ENCODE data around the gene FILIP1.

Gene FILIP1

DNA sequence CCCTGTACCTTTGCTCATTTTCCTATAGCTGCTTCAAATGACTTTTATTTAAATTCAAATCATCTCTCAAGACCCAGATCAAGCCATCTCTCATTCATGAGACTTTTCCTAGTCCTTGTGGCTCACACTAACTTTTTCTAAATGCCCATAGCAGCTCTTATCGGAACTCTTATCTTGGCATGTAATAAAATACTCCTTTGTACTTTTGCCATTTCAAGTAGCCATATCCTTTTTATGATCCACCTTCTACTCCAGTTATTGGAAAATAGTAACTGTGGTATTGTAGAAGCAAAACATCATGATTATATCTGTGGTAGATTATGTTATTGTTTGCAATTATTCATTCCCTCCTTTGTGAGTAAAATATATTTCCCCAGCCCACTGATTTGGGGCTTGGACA is 37.6 kb upstream of the FILIP1 start:
- TF ChIP-seq, protein P1, sequence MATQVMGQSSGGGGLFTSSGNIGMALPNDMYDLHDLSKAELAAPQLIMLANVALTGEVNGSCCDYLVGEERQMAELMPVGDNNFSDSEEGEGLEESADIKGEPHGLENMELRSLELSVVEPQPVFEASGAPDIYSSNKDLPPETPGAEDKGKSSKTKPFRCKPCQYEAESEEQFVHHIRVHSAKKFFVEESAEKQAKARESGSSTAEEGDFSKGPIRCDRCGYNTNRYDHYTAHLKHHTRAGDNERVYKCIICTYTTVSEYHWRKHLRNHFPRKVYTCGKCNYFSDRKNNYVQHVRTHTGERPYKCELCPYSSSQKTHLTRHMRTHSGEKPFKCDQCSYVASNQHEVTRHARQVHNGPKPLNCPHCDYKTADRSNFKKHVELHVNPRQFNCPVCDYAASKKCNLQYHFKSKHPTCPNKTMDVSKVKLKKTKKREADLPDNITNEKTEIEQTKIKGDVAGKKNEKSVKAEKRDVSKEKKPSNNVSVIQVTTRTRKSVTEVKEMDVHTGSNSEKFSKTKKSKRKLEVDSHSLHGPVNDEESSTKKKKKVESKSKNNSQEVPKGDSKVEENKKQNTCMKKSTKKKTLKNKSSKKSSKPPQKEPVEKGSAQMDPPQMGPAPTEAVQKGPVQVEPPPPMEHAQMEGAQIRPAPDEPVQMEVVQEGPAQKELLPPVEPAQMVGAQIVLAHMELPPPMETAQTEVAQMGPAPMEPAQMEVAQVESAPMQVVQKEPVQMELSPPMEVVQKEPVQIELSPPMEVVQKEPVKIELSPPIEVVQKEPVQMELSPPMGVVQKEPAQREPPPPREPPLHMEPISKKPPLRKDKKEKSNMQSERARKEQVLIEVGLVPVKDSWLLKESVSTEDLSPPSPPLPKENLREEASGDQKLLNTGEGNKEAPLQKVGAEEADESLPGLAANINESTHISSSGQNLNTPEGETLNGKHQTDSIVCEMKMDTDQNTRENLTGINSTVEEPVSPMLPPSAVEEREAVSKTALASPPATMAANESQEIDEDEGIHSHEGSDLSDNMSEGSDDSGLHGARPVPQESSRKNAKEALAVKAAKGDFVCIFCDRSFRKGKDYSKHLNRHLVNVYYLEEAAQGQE (IDR thresholded peaks at IDR 0.05; ENCODE audit: insufficient read depth in 1 of 2, low read depth in 2 of 2, low read length in 2 of 2): no peak
- no peak for TF ChIP-seq TAF1 (IDR thresholded peaks at IDR 0.05; ENCODE audit: borderline replicate concordance, insufficient read depth, low read length)
- TF ChIP-seq FOXP2 (optimal IDR thresholded peaks at IDR 0.05; ENCODE audit: borderline replicate concordance, extremely low read depth, extremely low read length, insufficient read depth): no peak
- TF ChIP-seq SIN3A (IDR thresholded peaks at IDR 0.05; ENCODE audit: borderline replicate concordance, insufficient read depth, low read length): no peak
- TF ChIP-seq POLR2AphosphoS5 (IDR thresholded peaks at IDR 0.05; ENCODE audit: low read depth, low read length): no peak

DNA sequence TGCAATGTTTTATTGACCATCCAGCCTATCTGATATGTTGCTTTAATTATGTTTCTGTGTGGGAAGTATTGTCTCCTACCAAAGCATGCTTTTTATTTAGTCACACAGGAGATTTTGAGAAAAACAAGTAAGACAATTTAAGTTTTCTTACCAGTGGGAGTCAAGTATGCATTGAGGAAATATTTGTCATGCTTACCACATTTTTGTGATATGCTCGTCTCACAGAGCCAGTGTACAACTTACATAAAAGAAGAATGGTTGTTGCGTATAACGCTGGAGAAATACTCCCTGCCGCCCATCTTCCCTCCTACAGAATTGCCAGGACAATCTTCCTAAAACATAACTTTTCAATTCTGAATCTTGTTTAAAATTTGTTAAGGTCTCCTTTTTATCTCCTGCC is 37.1 kb upstream of the FILIP1 start:
- TF ChIP-seq FOXP2 (optimal IDR thresholded peaks at IDR 0.05; ENCODE audit: borderline replicate concordance, extremely low read depth, extremely low read length, insufficient read depth) (no peak), POLR2AphosphoS5 (IDR thresholded peaks at IDR 0.05; ENCODE audit: low read depth, low read length) (no peak), TAF1 (IDR thresholded peaks at IDR 0.05; ENCODE audit: borderline replicate concordance, insufficient read depth, low read length) (no peak)
- TF ChIP-seq, protein P1 (IDR thresholded peaks at IDR 0.05; ENCODE audit: insufficient read depth in 1 of 2, low read depth in 2 of 2, low read length in 2 of 2): no peak

DNA sequence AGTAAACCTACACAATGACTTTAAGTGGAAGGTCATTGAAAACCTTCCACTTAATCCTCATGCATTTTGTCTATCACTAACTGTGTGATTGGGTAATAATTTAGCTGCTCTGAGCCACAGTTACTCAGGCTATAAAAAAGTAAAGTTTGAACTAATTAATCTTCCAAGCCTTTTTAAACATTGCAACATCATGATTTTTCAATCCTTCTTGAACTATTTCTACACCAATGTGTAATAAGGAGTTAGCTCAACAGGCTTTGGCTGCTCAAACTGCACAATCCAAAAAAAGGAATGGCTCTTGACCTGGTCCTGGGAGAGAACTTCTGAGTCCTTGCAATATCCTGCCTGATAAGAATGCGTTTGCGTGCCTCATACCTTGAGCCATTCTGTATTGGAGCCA is 34.8 kb upstream of the FILIP1 start:
- TF ChIP-seq SIN3A (IDR thresholded peaks at IDR 0.05; ENCODE audit: borderline replicate concordance, insufficient read depth, low read length) (no peak), FOXP2 (optimal IDR thresholded peaks at IDR 0.05; ENCODE audit: borderline replicate concordance, extremely low read depth, extremely low read length, insufficient read depth) (no peak), TAF1 (IDR thresholded peaks at IDR 0.05; ENCODE audit: borderline replicate concordance, insufficient read depth, low read length) (no peak), POLR2AphosphoS5 (IDR thresholded peaks at IDR 0.05; ENCODE audit: low read depth, low read length) (no peak)
- TF ChIP-seq, protein P1 (IDR thresholded peaks at IDR 0.05; ENCODE audit: insufficient read depth in 1 of 2, low read depth in 2 of 2, low read length in 2 of 2): no peak

DNA sequence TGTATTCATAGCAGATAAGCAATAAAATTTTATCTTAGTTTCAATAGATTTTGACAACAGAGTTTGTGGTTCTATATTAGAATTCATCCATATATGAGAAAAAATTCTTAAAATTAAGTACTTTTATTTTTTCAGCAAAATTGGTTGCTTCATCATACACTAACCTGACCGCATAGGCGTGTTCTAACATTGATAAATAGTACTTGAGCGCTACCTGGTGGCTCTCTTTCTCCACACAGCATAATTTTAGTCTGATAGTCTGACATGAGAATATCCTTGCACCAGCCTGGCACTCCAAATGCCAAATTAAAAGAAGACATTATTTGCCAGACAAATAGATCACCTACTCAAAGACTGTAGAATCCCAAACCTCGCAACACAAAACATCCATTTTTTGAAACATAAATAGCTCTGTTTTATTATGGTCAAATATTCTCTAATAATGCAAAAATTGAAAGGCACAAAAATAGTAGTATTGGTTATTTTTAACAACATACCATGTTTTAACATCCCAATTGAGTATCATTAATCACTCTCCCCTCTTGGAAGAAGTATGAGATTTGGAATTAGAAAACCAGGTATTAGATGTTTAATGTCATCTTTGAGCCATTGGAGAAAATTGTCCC is 33.0 kb upstream of the FILIP1 start:
- no peak for TF ChIP-seq TAF1 (IDR thresholded peaks at IDR 0.05; ENCODE audit: borderline replicate concordance, insufficient read depth, low read length)
- no peak for TF ChIP-seq SIN3A (IDR thresholded peaks at IDR 0.05; ENCODE audit: borderline replicate concordance, insufficient read depth, low read length)
- TF ChIP-seq FOXP2 (optimal IDR thresholded peaks at IDR 0.05; ENCODE audit: borderline replicate concordance, extremely low read depth, extremely low read length, insufficient read depth): no peak
- TF ChIP-seq POLR2AphosphoS5 (IDR thresholded peaks at IDR 0.05; ENCODE audit: low read depth, low read length): no peak
- TF ChIP-seq, protein P1 (IDR thresholded peaks at IDR 0.05; ENCODE audit: insufficient read depth in 1 of 2, low read depth in 2 of 2, low read length in 2 of 2): no peak

DNA sequence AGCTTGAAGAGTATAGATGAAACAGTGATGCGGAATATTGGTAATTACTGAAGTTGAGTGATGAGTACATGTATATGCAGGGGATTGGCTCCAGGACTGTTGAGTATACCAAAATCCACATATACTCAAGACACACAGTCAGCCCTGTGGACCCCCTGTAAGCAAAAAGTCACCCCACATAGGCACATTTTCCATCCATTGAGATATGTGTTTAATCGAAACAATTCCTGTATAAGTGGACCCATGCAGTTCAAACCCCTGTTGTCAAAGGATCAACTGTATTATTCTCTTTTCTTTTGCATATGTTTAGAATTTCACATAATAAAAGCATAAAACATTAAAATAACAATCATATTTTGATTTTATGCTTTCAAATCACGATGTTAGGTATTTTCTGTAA is 32.1 kb upstream of the FILIP1 start:
- TF ChIP-seq, protein P1 (IDR thresholded peaks at IDR 0.05; ENCODE audit: insufficient read depth in 1 of 2, low read depth in 2 of 2, low read length in 2 of 2): no peak
- no peak for TF ChIP-seq TAF1 (IDR thresholded peaks at IDR 0.05; ENCODE audit: borderline replicate concordance, insufficient read depth, low read length)

Measured in PFSK-1 (cell line).